OCI-M2 (cell line): ENCODE measurements around the gene SPINT4.
"Not testable (repeated sequence)": the region's sequence is repeated elsewhere in the genome, so short reads cannot be mapped to it uniquely, and the experiment has no call there.

Experiments
- DNase-seq: peaks from one replicate; lab custom pipeline; 2025; ENCODE audit not compliant: unreplicated experiment; lab: John Stamatoyannopoulos, UW

Gene SPINT4

GRCh38 chr20:45764618-45765282 lies 42.6 kb downstream of the SPINT4 start:
- DNase-seq: not testable (repeated sequence)

DNA sequence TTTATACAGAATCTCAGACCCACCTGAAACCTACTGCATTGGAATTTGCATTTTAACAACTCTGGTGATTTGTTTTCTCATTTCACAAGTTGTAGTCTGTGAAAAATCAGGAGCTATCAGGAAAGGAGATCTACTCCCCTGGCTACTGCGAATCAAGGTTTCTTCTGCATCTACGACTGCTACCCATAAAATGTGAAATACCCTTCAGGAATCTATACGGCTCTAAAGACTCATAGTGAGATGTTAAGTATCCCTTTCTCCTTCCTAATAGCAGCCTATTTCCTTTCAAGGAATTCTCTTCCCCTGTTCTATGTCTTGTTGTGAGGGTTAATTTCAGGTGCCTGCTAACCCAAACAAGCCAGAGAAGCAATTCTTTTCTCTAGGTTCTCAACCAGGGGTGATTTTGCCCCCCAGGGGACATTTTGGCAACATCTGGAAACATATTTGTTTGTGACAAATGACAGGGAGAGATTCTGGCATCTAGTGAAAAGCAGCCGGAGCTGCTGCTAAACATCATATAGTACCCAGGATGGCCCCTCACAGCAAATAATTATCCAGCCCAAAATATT lies 43.2 kb downstream of the SPINT4 start:
- DNase-seq: no peak

DNA sequence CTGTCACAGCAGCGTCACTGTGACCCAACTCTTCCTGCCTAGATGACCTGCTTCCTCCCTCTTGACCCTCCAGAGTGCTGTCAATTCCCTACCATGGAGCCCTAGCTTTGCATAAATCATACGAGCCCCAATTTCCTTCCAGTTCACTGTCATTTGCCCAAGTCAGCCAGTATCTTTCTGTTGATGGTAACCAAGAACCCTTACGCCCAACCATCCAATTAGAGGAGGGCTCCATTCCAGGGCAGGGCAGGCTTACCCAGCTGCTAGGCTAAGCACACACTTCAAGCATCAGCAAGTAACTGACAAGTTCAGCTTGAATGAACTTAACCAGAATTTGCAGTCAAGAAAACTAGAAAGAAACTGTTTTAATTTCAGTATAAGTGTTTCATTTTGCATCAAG lies 43.8 kb downstream of the SPINT4 start:
- no peak for DNase-seq

- no peak for DNase-seq
Observed at GRCh38 chr20:45768479-45768878, 46.3 kb downstream of the SPINT4 start.

GRCh38 chr20:45771182-45771759 lies 49.1 kb downstream of the SPINT4 start:
- peak; percentile 37 for DNase-seq

DNA sequence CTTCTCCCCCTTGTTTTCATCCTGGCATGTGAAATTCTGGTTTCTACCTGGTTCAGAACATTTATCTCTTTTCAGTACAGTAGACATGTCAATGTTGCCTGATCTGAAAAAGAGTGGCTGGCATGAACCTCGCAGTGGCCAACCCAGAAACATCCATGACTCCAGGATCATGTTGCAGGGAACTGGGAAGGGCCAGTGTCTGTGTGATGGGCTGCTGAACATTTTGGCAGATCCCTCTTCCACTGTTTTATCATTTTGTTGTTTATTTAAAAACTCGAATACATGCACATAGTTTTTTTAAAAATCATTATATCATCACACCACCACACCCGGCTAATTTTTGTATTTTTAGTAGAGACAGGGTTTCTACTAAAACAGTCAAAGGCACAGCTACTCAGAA lies 50.5 kb downstream of the SPINT4 start:
- no peak for DNase-seq

DNA sequence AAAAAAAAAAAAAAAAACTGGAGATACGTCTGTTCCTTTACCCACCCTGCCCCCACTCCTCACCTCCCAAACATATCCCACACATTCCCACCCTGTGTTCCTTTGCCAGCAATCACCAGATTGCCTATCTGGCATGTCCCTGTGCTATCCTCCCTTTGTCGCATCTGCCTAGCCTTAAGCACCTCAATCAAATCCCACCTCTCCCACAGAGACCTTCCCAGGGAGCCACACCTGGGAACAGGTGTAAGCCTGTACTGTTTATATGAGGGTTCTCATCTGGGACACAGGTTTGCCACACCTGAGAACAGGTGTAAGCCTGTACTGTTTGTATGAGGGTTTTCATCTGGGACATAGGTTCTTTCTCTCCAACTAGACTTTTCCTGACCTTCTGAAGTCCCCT lies 52.8 kb downstream of the SPINT4 start:
- DNase-seq: no peak

- no peak for DNase-seq
Observed at GRCh38 chr20:45775411-45775810, 53.3 kb downstream of the SPINT4 start.
